COLO668 (cell line): ENCODE results near the gene DYNLT5.
"Not testable (repeated sequence)": the region's sequence is repeated elsewhere in the genome, so short reads cannot be mapped to it uniquely, and the experiment has no call there.

ENCODE experiments used
- DNase-seq: peaks from one replicate; lab custom pipeline; 2025; ENCODE audit not compliant: unreplicated experiment; lab: John Stamatoyannopoulos, UW

Gene DYNLT5

DNA sequence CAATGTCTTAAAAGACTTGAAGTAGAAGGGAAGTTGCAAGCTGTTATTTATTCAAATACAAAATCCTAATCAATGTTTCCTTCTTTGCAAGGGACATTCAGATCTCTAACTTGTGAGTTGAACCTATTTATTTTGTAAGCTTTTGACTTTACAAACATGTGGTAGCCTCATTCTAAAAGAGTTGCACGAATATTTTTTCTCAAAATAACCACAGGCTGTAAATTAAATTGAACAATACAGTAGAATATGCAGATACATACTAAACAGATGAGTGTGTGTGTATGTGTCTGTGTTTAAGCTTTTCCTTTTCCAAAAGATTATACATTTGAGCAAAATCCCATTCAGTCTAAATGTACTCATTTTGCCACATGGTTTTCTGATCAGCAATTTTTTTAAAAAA, 4.8 kb upstream of the DYNLT5 start:
- no peak for DNase-seq

DNA sequence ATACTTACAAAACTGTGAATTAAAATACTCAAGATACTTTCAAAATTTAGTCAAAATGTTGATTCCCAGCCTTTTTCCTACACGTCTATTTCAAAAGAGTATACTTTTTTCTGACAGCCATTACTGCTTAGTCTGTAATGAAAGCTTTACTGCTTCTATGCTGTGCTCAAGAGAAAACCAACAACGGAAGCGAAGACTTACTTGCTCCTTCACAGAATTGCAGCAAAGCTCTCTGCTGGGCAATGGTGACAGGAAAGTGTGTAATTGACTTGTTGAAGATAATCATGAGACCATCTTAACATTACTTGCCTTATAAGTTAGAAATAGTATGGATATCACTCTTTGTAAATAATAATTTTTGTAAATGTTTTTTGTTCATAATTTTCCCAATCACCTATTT, 1.7 kb upstream of the DYNLT5 start:
- no peak for DNase-seq

DNA sequence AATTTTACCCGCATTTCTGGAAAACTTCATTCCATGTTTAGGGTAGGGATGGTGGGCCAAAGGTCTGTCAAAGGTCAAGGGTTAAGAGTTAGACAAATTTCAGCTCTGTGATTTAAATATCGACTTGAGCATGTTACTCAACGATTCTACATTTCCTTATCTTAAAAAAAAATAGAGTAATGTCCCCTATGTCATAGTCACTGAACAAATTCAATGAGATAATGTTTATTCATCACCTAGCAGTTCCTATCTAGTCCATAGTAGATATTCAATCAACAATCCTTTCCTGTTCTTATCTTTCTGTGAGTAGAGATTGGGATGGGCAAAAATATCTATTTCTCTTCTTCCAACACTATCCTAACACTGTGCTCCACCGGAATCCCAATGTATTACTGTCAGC, 1.1 kb upstream of the DYNLT5 start:
- DNase-seq, result no peak

DNA sequence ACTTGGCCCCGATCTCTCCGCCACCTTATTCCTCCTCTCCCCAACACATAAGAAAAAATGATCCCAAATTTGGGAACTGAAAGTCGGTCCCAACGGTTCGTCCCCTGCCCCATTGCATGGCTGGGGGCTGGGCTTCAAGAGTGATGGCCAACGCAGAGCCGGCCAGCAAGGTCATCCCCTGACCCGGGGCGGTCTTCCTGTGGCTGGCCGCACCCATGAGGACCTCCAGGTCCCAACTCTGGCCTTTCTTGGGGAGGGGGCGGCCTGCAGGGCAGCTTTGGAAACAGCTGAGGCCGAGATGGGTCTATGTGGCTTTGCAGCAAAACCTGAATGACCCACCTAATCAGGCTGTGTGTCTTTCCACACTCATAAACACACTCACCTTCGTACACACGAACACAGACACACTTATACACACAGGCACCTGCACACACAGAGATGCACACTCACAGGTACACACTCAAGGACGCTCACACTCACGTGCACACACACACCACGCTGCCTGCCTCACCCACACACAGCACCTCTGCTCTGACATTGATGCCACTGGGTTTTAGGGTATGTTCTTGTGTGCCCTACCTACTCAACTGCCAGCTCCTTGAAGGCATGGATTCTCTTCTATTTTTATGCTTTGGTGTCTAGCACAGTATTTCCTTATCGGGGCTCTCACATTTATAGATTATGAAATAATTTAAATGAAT, 562 bp downstream of the DYNLT5 start:
- DNase-seq, result no peak

DNA sequence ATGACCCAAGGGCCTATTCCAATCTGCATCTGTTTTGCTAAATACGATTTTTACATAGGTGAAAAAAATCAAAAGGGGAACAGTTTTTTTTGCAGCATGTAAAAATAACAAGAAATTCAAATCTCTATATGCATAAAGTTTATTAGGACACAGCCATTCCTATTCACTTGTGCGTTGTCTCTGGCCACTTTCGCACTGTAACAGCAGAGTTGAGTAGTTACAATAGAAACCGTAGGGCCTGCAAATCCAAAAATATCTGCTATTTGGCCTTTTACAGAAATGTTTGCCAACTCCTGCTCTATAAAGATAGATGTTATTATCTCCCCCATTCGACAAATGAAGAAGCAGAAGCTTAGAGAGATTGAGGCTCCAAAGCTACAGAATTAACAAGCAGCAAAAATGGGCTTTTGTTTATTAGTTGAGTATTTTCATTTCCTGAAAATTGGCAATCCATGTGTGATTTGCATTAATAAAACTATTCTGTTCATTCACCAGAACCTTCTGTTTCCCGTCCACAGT, 5.5 kb downstream of the DYNLT5 start:
- DNase-seq, result no peak

DNA sequence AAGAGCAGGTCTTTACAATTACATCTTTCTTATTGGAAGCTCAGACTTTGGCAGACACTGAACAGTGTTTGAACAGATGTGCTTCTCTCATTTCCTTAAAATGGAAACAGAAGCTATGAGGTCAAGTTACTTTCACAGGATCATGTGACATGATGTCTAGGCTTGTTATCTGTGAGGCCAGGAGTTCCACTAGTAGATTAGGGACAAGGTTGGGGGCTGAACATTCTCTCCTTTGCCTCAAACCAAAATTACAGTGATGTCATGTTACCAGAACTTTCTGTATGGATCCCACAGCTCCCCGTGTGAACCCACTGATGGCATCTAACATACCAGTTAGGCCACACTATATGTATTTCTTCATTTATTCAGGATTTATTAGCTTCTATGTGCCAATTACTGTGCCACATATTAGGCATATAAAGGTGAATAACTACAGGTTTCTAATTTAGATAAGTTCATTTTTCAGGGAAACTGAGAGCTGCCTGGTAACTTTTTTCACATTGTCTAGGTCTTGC, 6.0 kb downstream of the DYNLT5 start:
- no peak for DNase-seq

DNA sequence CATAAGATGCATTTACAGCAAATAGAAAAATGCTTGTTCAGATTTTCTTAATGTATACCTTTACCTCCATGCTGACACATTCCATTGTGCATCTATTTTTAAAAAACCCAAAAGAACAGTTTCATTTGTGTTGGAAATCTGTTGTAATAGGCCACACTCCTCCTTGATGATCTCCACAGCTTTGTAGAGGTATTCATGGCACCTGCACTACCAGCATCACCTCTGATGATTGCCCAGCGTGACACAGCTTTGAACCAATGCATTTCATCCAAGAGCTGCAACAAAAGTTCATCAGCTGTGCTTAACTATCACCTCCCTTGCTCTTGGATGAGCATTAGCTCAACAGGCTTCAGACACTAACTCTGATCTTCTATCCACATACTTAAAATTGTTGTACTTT, 8.2 kb downstream of the DYNLT5 start:
- no peak for DNase-seq

DNA sequence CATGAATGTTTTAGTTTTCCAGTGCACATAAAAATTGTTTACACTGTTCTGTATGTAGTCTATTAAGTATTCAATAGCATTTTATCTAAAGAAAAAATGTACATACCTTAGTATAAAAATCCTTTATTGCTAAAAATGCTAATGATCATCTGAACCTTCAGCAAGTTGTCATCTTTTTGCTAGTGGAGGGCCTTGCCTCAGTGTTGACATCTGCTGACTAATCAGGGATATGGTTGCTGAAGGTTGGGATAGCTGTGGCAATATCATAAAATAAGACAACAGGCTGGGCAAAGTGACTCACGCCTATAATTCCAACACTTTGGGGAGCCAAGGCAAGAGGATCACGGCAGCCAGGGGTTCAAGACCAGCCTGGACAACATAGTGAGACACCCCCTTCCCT, 9.0 kb downstream of the DYNLT5 start:
- no peak for DNase-seq

DNA sequence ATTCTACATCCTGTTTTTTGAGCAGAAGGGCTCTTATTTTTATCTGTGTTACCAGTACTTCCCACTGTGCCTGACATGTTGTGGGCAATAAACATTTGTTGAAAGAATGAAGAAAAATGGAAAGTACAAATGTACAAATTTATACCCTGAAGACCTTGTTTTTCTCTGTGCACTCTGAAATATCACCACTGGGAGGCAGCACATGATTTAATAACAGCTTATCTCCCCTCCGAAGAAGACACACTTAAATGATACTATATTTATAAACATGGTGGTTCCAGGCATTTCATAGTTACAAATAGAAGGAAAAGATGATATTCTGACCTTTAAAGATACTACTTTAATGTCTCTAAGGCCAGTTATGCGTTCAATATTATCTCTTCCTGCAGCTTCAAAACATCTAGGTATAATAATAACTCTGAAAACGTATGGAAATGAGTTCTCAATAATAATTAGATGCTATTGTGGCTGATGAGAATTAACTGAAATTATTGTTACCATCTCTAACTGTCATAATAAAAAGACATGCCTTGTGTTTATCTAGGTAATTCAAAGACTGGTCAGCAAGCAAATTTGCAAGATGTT, 12.8 kb downstream of the DYNLT5 start:
- DNase-seq, result peak; percentile 70

DNA sequence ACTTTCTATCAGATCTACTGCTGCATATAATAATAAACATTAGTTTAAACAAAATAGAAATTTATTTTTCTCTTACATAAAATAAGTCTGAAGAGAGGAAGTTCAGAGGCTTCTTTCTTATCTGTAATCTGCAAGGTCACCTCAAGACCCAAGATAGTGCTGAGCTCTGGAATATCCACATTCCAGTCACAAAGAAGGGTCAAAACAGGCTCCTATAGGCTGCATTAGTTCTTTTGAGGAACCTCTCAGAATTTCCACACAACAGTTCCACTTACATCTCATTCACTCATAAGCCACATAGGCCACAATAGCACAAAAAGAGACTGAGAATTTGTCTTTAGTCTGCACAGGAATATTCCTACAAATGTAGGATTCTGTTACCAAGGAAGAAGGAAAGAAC, 15.4 kb downstream of the DYNLT5 start:
- DNase-seq, result no peak

DNA sequence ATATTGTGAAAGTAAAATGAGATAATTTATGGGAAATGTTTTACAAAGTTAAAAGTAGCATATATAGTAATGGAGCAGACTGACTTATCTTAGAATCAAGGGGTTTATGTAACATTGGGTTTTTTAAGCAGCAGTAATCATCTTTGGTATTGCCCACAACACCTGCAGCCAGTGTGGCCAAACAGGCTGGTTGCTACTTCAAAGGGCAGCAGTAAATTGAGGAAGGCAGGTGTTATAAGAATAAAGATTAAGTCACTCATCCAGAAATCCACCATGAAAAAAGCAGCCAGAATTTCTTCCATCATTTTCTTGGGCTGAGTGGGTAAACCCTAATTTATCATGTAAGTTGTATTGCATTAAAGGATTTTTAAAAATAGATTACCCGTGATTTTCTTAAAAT, 16.7 kb downstream of the DYNLT5 start:
- no peak for DNase-seq

DNA sequence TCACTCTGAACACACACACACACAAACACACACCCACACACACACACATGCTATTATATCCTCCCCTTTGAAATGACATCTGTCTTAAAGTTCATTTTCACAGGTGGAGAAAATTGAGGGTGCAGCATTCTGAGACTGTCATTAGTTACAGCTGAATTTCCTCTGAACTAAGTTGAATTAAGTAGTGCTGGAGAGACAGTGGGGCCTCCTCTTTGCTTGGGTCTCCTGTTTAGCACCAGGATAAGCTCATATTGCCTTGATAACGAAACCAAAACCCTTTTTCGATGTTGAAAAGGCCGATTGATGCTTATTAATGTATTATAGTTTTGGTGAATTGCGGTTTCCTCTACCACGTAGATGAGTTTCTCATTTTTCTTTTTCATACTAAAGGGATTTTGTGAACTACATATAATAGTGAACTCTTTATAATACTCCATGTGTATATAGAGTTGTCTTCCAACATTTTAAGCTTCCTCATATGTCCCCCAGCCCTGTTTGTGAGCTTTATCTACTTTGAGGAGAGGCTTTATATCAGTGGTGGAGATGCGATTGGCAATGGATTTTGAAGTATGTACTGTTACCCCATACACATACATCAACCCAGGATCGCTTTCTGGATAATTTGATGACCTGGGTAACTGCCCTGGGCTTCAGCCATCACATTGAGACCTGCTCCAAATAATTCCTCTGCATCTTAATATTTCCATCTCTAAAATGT, 17.4 kb downstream of the DYNLT5 start:
- no peak for DNase-seq

DNA sequence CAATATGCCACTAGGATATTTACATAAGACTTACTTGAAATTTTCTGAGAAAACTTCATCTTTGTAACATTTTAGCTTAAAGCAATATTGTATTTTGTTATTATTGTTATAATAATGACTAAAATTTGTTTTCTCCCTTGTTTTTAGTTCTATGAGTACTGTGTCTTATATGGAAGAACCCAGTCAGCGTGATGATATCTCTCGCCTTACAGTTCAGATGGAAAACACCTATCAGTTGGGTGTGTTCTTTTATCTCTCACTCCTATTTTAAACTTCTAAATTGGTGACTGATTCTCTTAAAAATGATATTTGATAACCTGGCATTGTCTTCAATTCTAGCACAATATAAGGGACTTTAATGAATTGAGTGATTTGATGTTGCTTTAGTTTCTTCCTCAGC, 18.0 kb downstream of the DYNLT5 start:
- DNase-seq, result no peak

DNA sequence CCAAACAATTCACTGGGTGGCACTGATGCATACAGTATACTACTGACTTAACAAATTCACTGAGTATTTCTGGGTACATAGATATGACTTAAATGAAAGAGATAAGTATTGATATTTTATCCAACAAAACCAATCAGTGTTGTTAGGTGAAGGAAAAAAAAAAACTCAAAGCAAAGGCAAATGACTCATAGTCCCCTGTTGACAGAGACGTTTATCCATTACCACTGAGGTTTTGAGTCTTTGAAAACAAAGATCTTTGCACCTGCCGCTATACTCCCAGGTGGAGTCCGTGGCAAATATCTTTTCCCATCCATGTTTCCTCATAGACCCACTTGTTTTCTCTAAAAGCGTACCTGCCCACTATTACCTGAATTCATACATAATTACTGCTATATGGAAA, 18.4 kb downstream of the DYNLT5 start:
- DNase-seq, result peak; percentile 41

DNA sequence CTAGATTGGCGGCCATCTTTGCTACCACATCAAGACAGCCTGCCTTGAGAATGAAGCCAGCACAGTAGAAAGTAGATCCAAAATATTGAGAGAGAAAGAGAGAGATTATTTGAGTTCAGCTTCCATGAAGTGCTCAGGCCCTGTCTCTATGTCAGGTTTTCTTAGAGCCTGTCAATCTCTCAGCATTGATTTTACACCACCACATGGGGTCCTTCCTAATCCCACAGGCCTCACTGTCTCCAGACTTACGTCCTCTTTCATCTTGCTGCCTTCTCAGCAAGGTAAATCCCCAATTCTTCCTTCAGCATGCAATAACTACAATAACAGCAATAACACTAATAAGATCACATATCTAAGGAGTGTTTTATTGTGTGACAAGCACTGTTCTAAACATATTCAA, 21.0 kb downstream of the DYNLT5 start:
- DNase-seq, result no peak

DNA sequence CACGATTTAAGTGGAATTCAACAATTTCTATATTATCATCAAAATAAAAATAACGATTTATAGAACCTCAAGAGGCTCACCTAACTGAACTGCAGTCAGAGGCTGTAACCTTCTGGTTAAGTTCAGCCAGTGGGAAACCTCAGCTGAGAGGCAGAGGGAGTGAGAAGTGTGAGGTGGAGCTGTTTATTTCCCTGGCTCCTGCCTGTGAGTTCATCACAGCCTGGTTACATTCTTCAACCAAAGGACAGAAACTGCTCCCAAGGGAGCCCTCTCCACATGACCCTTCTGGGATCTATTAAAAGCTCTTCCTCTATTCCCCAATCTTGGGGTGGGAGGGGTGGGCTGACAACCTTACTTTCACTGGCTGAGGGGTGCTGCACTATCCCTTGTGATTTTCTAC, 22.2 kb downstream of the DYNLT5 start:
- DNase-seq, result no peak

DNA sequence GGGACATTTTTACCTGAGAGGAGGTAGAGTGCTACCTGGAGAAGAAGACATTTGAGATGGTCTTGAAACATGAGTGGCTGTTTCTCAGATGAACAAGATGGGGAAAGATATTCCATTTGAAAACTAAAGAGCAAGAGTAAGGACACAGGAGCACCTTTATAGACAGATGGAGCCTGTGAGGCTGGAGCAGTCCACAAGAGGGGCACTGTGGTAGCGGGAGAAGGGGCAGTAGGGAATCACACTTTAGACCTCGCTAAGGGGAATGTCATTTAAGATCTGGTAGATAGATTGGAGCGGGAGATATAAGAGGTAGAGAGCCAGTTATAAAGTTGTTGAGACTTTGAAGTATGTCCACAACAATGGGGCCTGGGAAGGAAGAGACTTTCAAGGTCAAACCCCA, 23.4 kb downstream of the DYNLT5 start:
- DNase-seq, result no peak

DNA sequence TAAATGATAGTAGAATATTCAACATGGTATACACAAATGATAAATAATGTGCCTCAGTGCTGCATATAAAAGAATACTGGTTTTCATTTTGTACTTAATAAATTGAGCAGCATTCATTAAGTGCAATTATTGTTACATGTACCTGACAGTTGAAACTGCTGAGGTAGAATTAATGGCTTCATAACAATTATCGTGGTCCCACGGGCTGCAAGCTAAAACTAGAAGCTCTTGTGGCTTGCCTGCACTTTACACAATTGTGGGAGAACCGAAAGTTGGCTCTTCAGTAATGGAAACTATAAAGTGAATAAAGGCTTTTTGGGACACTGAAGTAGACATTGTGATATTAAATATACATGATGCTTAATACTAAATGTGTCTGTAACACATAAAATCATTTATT, 25.6 kb downstream of the DYNLT5 start:
- no peak for DNase-seq

DNA sequence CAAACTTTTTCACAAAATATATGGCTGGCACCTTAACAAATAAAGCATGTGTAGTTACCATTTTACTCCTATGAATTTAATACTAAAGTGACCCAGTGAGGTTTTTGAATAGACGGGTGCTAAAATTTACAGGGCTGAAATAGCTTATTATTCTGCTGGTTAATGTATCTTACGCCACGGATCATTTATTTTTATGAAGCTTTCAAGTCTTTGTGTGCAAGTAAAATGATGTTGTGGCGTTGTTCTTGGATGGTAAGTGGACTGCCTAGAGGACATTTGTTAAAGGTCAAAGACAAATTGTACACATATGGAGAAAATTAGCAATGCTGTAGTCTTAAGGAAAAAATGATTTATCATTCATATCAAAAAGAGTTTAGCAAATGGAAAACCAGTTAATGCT, 26.0 kb downstream of the DYNLT5 start:
- no peak for DNase-seq

DNA sequence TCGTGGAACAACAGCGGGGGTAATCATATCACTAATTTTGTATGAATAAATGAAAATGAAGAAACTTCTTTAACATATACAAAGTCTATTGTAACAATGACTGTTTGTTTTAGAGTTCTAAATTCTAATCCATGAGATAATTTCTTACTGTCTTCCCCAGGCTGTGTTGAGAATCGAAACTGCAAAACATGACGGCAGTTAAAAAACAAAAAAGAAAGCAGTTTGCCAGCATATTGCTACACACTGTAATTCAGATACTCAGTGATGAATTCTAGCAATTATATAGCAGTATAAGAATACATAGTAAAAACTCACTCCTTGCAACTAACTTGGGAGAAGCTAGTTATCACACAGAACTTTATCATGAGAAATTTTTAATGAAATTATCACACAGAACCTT, 26.7 kb downstream of the DYNLT5 start:
- no peak for DNase-seq

DNA sequence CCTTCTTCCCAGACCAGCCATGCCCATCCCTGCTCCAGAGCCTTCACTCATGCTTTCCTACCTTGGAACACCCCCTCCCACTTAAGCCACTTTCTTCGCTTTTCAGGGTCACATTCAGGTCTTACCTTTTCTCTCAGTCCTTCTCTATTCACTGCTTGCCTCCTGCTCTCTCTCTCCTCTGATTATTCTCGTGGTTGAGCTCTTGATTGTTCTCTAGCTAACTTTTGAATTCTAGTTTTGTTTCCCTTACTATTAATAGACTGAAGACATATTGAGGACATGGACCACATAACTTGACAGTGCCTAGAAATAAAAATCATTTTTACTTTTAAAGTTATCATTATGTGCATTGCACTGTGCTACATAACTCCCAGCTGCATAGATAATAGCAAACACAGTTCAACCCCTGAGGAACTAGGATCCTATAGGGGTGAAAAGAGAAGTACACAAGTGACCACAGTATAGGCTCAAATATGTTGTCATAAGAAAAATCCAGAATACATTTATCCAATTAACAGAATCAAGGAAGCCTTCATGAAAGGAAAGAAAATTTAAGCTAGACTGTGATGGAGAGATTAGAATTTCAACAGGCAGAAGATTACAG, 27.3 kb downstream of the DYNLT5 start:
- DNase-seq, result no peak

DNA sequence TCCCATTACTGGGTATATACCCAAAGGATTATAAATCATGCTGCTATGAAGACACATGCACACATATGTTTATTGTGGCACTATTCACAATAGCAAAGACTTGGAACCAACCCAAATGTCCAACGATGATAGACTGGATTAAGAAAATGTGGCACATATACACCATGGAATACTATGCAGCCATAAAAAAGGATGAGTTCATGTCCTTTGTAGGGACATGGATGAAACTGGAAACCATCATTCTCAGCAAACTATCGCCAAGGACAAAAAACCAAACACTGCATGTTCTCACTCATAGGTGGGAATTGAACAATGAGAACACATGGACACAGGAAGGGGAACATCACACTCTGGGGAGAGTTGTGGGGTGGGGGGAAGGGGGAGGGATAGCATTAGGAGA, 33.5 kb downstream of the DYNLT5 start:
- not testable (repeated sequence) for DNase-seq
